Panc1 (cell line): ENCODE results near the gene ARHGEF2. TPM values are rescaled to one million over a fixed set of nuclear protein-coding genes. Genes with fewer than 3 reads are reported as not detected.

Source experiments
- ATAC-seq: fragments of 200-7000 bp; cut with Tn5 transposase; 2 replicates; pipeline ENCODE4 v1.9.1; 2020; ENCODE audit warnings: mild to moderate bottlenecking, moderate library complexity
- BruUV-seq: library from RNA; stranded (reverse); fragments of 400-500 nt; replicated peaks from 2 replicates; lab custom pipeline; 2021; lab: Mats Ljungman, UMichigan
- CTCF ChIA-PET: fragments of 300-600 bp; sonication (Branson Sonifier 250); formaldehyde crosslinking; loops from one replicate; lab custom pipeline; 2022; ENCODE audit warnings: antibody characterized with exemption; lab: Charles Lee
- POLR2A ChIA-PET: fragments of 300-600 bp; sonication (Branson Sonifier 250); formaldehyde crosslinking; loops from one replicate; lab custom pipeline; 2022; ENCODE audit warnings: antibody characterized with exemption; lab: Charles Lee
- DNase-seq: peaks from one replicate; pipeline ENCODE4 v3.0.0-alpha.2; 2010; ENCODE audit warnings: low read depth, low spot score
- H3K27ac ChIP-seq: 2 replicates; pipeline ENCODE4 v1.5.1; 2011; ENCODE audit warnings: mild to moderate bottlenecking, low read length, inconsistent platforms
- H3K27me3 ChIP-seq: fragments of 200-500 bp; sonication (Bioruptor generic); 2 replicates; pipeline ENCODE4 v1.6.0; 2014; ENCODE audit warnings: low read length, inconsistent platforms; ENCODE audit not compliant: control insufficient read depth, insufficient read depth
- H3K36me3 ChIP-seq: fragments of 200-500 bp; sonication (Bioruptor generic); 2 replicates; pipeline ENCODE4 v1.5.1; 2014; ENCODE audit warnings: inconsistent platforms, mild to moderate bottlenecking, low read length, moderate library complexity; ENCODE audit not compliant: control insufficient read depth, insufficient read depth
- H3K4me1 ChIP-seq: 2 replicates; pipeline ENCODE4 v1.5.1; 2011; ENCODE audit warnings: inconsistent platforms, mild to moderate bottlenecking, low read length, moderate library complexity; ENCODE audit not compliant: control insufficient read depth, insufficient read depth
- H3K4me3 ChIP-seq, 2 experiments: 2 replicates each; pipeline ENCODE4 v1.5.1; 2011 to 2012; ENCODE audit warnings: low read depth in 2 of 2, low read length in 2 of 2, mild to moderate bottlenecking in 2 of 2, inconsistent platforms in 1 of 2, moderate library complexity in 1 of 2
- H3K9me3 ChIP-seq: fragments of 200-500 bp; sonication (Bioruptor generic); 2 replicates; pipeline ENCODE4 v1.5.1; 2014; ENCODE audit warnings: low read depth, mild to moderate bottlenecking, inconsistent platforms, low read length, moderate library complexity; ENCODE audit not compliant: control insufficient read depth, insufficient read depth
- CTCF ChIP-seq: fragments of 450-650 bp; IDR thresholded peaks from 2 replicates; pipeline ENCODE4 v1.5.1; 2017; ENCODE audit warnings: mild to moderate bottlenecking
- POLR2AphosphoS5 ChIP-seq: IDR thresholded peaks from 2 replicates; pipeline ENCODE4 v1.6.1; 2012; ENCODE audit warnings: mild to moderate bottlenecking, low read depth, low read length, moderate library complexity
- REST ChIP-seq, 2 experiments: IDR thresholded peaks; 2 replicates each; pipeline ENCODE4 v1.6.1; 2011 to 2012; ENCODE audit warnings: low read depth in 2 of 2, control low read depth in 1 of 2, low read length in 1 of 2, mild to moderate bottlenecking in 1 of 2, moderate library complexity in 1 of 2; ENCODE audit not compliant: insufficient read depth in 1 of 2
- SIN3A ChIP-seq: IDR thresholded peaks from 2 replicates; pipeline ENCODE4 v1.6.1; 2012; ENCODE audit warnings: low read depth, mild to moderate bottlenecking, low read length, moderate library complexity, borderline replicate concordance; ENCODE audit not compliant: insufficient read depth
- TCF7L2 ChIP-seq: IDR thresholded peaks from 2 replicates; pipeline ENCODE4 v1.6.1; 2011; ENCODE audit warnings: mild to moderate bottlenecking, low read depth, low read length, inconsistent platforms
- in situ Hi-C: cut with HindIII; loops from 2 replicates; pipeline ENCODE4 v1.10.0; 2016; ENCODE audit warnings: low sequenced_read_pairs, low pct_unique_long_range_greater_than_20kb
- intact Hi-C: fragments of 100-400 bp; cut with micrococcal nuclease; formaldehyde crosslinking; loops from one replicate; pipeline ENCODE4 v1.10.0; 2022; ENCODE audit not compliant: unreplicated experiment
- total RNA-seq: library from RNA; stranded (reverse); gene quantifications from one replicate; pipeline ENCODE4 v1.2.1, GENCODE V29; 2021; ENCODE audit not compliant: unreplicated experiment

ARHGEF2 gene
- total RNA-seq, 1 experiment from 2014 or later, result 87.0 TPM

GRCh38 chr1:155944444-155944799 lies 33.9 kb downstream of the ARHGEF2 start:
- BruUV-seq, result no TSS peak
- POLR2A ChIA-PET, result interaction anchor here (1.2 to 1.5 kb wide), 2 partner anchors 10 to 33 kb away, joined by 3 to 5 read pairs; partner anchors contain the start of gene KHDC4
- peaks cover 72% of the 10 kb centered on the region for H3K4me1 ChIP-seq
- ATAC-seq (peak; percentile 52), DNase-seq (no peak)
- intact Hi-C loops (loop anchor here (5.0 kb wide), 1 partner anchor 113 kb away; no protein-coding TSS in a partner anchor), in situ Hi-C loops (no loop called here)
- CTCF ChIA-PET, result interaction anchor here (0.5 to 1.2 kb wide), 2 partner anchors 23 to 26 kb away, joined by 3 read pairs; no protein-coding TSS in a partner anchor
- H3K36me3 ChIP-seq, result peaks cover 6% of the 10 kb centered on the region; the same call in 1 of the 2 replicates
- no peaks in the 10 kb centered on the region for H3K27me3 ChIP-seq
- H3K4me3 ChIP-seq, result peak overlapping the region in 1 of 2 experiments; percentile 14; a peak in 1 of 4 replicates
- TF ChIP-seq TCF7L2, result no peak
- no peak for TF ChIP-seq CTCF
- TF ChIP-seq POLR2AphosphoS5, result no peak
- no peak for TF ChIP-seq SIN3A
- no peak for TF ChIP-seq REST (IDR thresholded peaks at IDR 0.05; ENCODE audit: insufficient read depth in 1 of 2, low read depth in 2 of 2, low read length in 1 of 2)
- peak overlapping the region; percentile 99 for H3K27ac ChIP-seq
- H3K9me3 ChIP-seq, result no peaks in the 10 kb centered on the region

- TF ChIP-seq SIN3A (no peak), REST (IDR thresholded peaks at IDR 0.05; ENCODE audit: insufficient read depth in 1 of 2, low read depth in 2 of 2, low read length in 1 of 2) (no peak), CTCF (no peak), POLR2AphosphoS5 (no peak), TCF7L2 (no peak)
- ChIA-PET POLR2A (interaction anchor here (0.9 kb wide), 1 partner anchor 11 kb away, joined by 5 read pairs; no protein-coding TSS in a partner anchor), CTCF (interaction anchor here (0.6 kb wide), 1 partner anchor 173 kb away, joined by 7 read pairs; no protein-coding TSS in a partner anchor)
- Histone ChIP-seq H3K4me1 (peaks cover 78% of the 10 kb centered on the region), H3K9me3 (no peaks in the 10 kb centered on the region), H3K27ac (peak overlapping the region; percentile 99), H3K27me3 (no peaks in the 10 kb centered on the region), H3K4me3 (peak overlapping the region; percentile 43 to 51), H3K36me3 (0 out of 2 replicates have a peak, but pooled peaks cover 3% of the 10 kb centered on the region)
- ATAC-seq, result no peak
- DNase-seq, result no peak
- no TSS peak for BruUV-seq
- intact Hi-C loops (loop anchor here (5.0 kb wide), 1 partner anchor 115 kb away; no protein-coding TSS in a partner anchor), in situ Hi-C loops (no loop called here)
These were observed 35.7 kb downstream of the ARHGEF2 start for GRCh38 chr1:155942578-155943141.
